HepG2 (cell line): ENCODE measurements around the gene ACTN1. TPM values are rescaled to one million over a fixed set of nuclear protein-coding genes. Genes with fewer than 3 reads are reported as not detected.

Experiments used
- CAMTA2 ChIP-seq: sonication (generic); formaldehyde crosslinking; IDR thresholded peaks from 2 replicates; pipeline ENCODE4 v1.4.0; 2020; ENCODE audit warnings: mild to moderate bottlenecking, missing genetic modification reagents, borderline replicate concordance
- FOXO4 ChIP-seq: sonication (generic); formaldehyde crosslinking; conservative IDR thresholded peaks from 2 replicates; pipeline ENCODE4 v1.8.1; 2023; ENCODE audit warnings: missing genetic modification reagents
- GATAD1 ChIP-seq: IDR thresholded peaks from 2 replicates; pipeline ENCODE4 v1.6.1; 2016; ENCODE audit warnings: missing genetic modification reagents, missing compliant biosample characterization
- HDAC6 ChIP-seq: fragments of 200-600 bp; sonication (generic); IDR thresholded peaks from 2 replicates; pipeline ENCODE4 v1.7.0; 2017; ENCODE audit warnings: mild to moderate bottlenecking, antibody characterized with exemption, low read length, low read depth
- MED1 ChIP-seq: sonication (generic); formaldehyde crosslinking; IDR thresholded peaks from 2 replicates; pipeline ENCODE4 v1.4.0; 2020; ENCODE audit warnings: missing genetic modification reagents
- NCOA1 ChIP-seq: sonication (generic); formaldehyde crosslinking; IDR thresholded peaks from 2 replicates; pipeline ENCODE4 v1.9.0; 2021; ENCODE audit warnings: missing genetic modification reagents
- NCOA5 ChIP-seq: sonication (generic); formaldehyde crosslinking; IDR thresholded peaks from 2 replicates; pipeline ENCODE4 v1.4.0; 2020; ENCODE audit warnings: missing genetic modification reagents
- PHF21A ChIP-seq: sonication (generic); formaldehyde crosslinking; IDR thresholded peaks from 2 replicates; pipeline ENCODE4 v1.5.0; 2020; ENCODE audit warnings: mild to moderate bottlenecking, missing genetic modification reagents
- PHF5A ChIP-seq: IDR thresholded peaks from one replicate; pipeline ENCODE4 v1.6.1; 2018; ENCODE audit warnings: low read depth, missing genetic modification reagents; ENCODE audit not compliant: unreplicated experiment
- POGK ChIP-seq: sonication (generic); formaldehyde crosslinking; conservative IDR thresholded peaks from 2 replicates; pipeline ENCODE4 v1.8.0; 2022; ENCODE audit warnings: mild to moderate bottlenecking, moderate library complexity, missing genetic modification reagents
- SIN3A ChIP-seq: IDR thresholded peaks from 2 replicates; pipeline ENCODE4 v1.6.1; 2011; ENCODE audit warnings: low read depth, mild to moderate bottlenecking, control low read depth, low read length, borderline replicate concordance
- SSRP1 ChIP-seq: IDR thresholded peaks from 2 replicates; pipeline ENCODE4 v1.6.1; 2016; ENCODE audit warnings: control low read depth
- ZBTB7A ChIP-seq: sonication (generic); formaldehyde crosslinking; IDR thresholded peaks from 2 replicates; pipeline ENCODE4 v1.8.0; 2022; ENCODE audit warnings: mild to moderate bottlenecking, missing genetic modification reagents
- ZFP36L1 ChIP-seq: sonication (generic); formaldehyde crosslinking; IDR thresholded peaks from 2 replicates; pipeline ENCODE4 v1.8.0; 2022; ENCODE audit warnings: mild to moderate bottlenecking, missing genetic modification reagents, moderate library complexity
- ZFP91 ChIP-seq: sonication (generic); formaldehyde crosslinking; IDR thresholded peaks from 2 replicates; pipeline ENCODE4 v1.9.0; 2022; ENCODE audit warnings: missing genetic modification reagents, mild to moderate bottlenecking, borderline replicate concordance
- ZNF230 ChIP-seq: sonication (generic); formaldehyde crosslinking; IDR thresholded peaks from 2 replicates; pipeline ENCODE4 v1.4.0; 2020; ENCODE audit warnings: mild to moderate bottlenecking, missing genetic modification reagents
- ZNF317 ChIP-seq: sonication (generic); formaldehyde crosslinking; IDR thresholded peaks from 2 replicates; pipeline ENCODE4 v1.5.0; 2020; ENCODE audit warnings: mild to moderate bottlenecking, missing genetic modification reagents
- ZNF337 ChIP-seq: sonication (generic); formaldehyde crosslinking; IDR thresholded peaks from 2 replicates; pipeline ENCODE4 v1.5.1; 2020; ENCODE audit warnings: missing genetic modification reagents, low read depth, mild to moderate bottlenecking, borderline replicate concordance
- ZNF362 ChIP-seq: sonication (generic); formaldehyde crosslinking; IDR thresholded peaks from 2 replicates; pipeline ENCODE4 v1.4.0; 2020; ENCODE audit warnings: missing genetic modification reagents, mild to moderate bottlenecking, borderline replicate concordance
- ZNF564 ChIP-seq: sonication (generic); formaldehyde crosslinking; IDR thresholded peaks from 2 replicates; pipeline ENCODE4 v1.8.1; 2023; ENCODE audit warnings: mild to moderate bottlenecking, missing genetic modification reagents
- ZNF607 ChIP-seq: sonication (generic); formaldehyde crosslinking; IDR thresholded peaks from 2 replicates; pipeline ENCODE4 v1.5.1; 2020; ENCODE audit warnings: missing genetic modification reagents, mild to moderate bottlenecking, borderline replicate concordance
- ZNF772 ChIP-seq: sonication (generic); formaldehyde crosslinking; IDR thresholded peaks from 2 replicates; pipeline ENCODE4 v1.5.0; 2020; ENCODE audit warnings: mild to moderate bottlenecking, missing genetic modification reagents
- ZNF788 ChIP-seq: sonication (generic); formaldehyde crosslinking; IDR thresholded peaks from 2 replicates; pipeline ENCODE4 v1.5.0; 2020; ENCODE audit warnings: mild to moderate bottlenecking, missing genetic modification reagents, borderline replicate concordance
- ZNF878 ChIP-seq: sonication (generic); formaldehyde crosslinking; IDR thresholded peaks from 2 replicates; pipeline ENCODE4 v1.8.1; 2023; ENCODE audit warnings: mild to moderate bottlenecking, missing genetic modification reagents, moderate library complexity
- polyA plus RNA-seq, 8 experiments: library from polyadenylated mRNA; depleted of rRNA in 3 of 8; stranded (reverse) in 7 of 8; unstranded in 1 of 8; fragments of >200 nt; fragmentation: Illumina TruSeq in 4 of 8; extraction: Trizol in 4 of 8; gene quantifications; 2 replicates each; pipeline versions ENCODE4 v1.2.1 to v1.2.3, GENCODE V29; 2011 to 2016; ENCODE audit warnings: low read depth in 4 of 8, missing spikeins in 1 of 8, mixed read lengths in 1 of 8; ENCODE audit not compliant: insufficient read depth in 1 of 8
- total RNA-seq, 5 experiments: library from RNA; depleted of rRNA; stranded (reverse); fragments of >200 nt; fragmentation: Illumina TruSeq; extraction: Trizol; gene quantifications; 2 replicates each; pipeline ENCODE4 v1.2.3, GENCODE V29; 2016; ENCODE audit warnings: low read depth in 1 of 5

ACTN1 gene
- total and polyA plus RNA-seq, 2 of the 13 experiments (the other 11 are each of a cell fraction or from before 2014, with no cell fraction given), result 58.6 to 162 TPM

- TF ChIP-seq POGK (peak; percentile 50; the same call in 1 of the 2 replicates), ZNF772 (peak; percentile 31; the same call in 1 of the 2 replicates), ZBTB7A (no peak), NCOA1 (CRISPR knock-in tag) (no peak), ZNF362 (CRISPR knock-in tag) (peak; percentile 96), ZNF564 (CRISPR knock-in tag) (0 out of 2 replicates have a peak, but pooled peaks have one; percentile 65), ZNF788 (CRISPR knock-in tag) (peak; percentile 40; the same call in 1 of the 2 replicates), ZNF230 (CRISPR knock-in tag) (no peak), FOXO4 (no peak), MED1 (CRISPR knock-in tag) (peak; percentile 50; the same call in 1 of the 2 replicates), ZNF337 (no peak), ZFP36L1 (CRISPR knock-in tag) (peak; percentile 58; the same call in 1 of the 2 replicates), ZNF317 (CRISPR knock-in tag) (peak; percentile 15; the same call in 1 of the 2 replicates), NCOA5 (no peak), CAMTA2 (CRISPR knock-in tag) (no peak), SSRP1 (CRISPR knock-in tag) (0 out of 2 replicates have a peak, but pooled peaks have one; percentile 39), HDAC6 (no peak), PHF21A (CRISPR knock-in tag) (peak; percentile 76; the same call in 1 of the 2 replicates), SIN3A (peak; percentile 77; the same call in 1 of the 2 replicates), ZFP91 (peak; percentile 22), ZNF607 (CRISPR knock-in tag) (no peak), PHF5A (CRISPR knock-in tag) (no peak), GATAD1 (CRISPR knock-in tag) (0 out of 2 replicates have a peak, but pooled peaks have one; percentile 36), ZNF878 (peak; percentile 71; the same call in 1 of the 2 replicates)
Measured at GRCh38 chr14:68938271-68939150, 40.6 kb downstream of the ACTN1 start (continued).
